Measurements from ENCODE around the gene FSTL4. TPM values are rescaled to one million over a fixed set of nuclear protein-coding genes. Genes with fewer than 3 reads are reported as not detected.

The FSTL4 gene
- total RNA-seq, 2 experiments from 2014 or later = 0.36 TPM; not detected in 1

- H3K4me3 Mint-ChIP-seq = no peak overlapping the region
- peaks cover 4% of the 10 kb centered on the region for H3K27me3 Mint-ChIP-seq
- ChIA-PET CTCF (interaction anchor here (1.9 kb wide), 1 partner anchor 17 kb away, joined by 11 read pairs; no protein-coding TSS in a partner anchor), POLR2A (no interaction called here)
- no peaks in the 10 kb centered on the region for H3K9me3 Mint-ChIP-seq
- no peak for DNase-seq
- H3K4me1 Mint-ChIP-seq (ENCODE audit: low read depth) = no peaks in the 10 kb centered on the region
- no peaks in the 10 kb centered on the region for H3K36me3 Mint-ChIP-seq
- intact Hi-C loops (cut with micrococcal nuclease) = no loop called here
- H3K27ac Mint-ChIP-seq = no peak overlapping the region
These were observed 172.5 kb downstream of the FSTL4 start for GRCh38 chr5:133439859-133440258.

DNA sequence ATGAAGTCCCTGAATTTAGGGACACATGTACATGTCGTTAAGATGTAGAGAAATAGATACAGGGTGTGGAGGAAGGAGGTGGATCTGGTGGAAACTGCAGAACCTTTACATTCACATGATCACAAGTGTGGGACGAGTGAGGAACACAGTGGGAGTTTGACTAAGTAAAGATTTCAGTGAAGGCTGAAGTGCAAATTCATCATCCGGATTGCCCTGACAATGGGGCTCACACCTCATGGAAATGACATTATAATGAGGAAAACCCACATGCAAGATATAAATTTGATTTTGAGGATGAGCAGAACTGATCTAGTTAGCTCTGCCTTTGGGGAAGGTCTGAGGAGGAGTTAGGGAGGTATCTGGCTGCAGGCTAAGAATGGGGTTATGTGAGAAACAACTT, 173.9 kb downstream of the FSTL4 start:
- CTCF ChIA-PET = interaction anchor here (1.9 kb wide), 1 partner anchor 15 kb away, joined by 11 read pairs; no protein-coding TSS in a partner anchor
- POLR2A ChIA-PET = no interaction called here
- DNase-seq = no peak
- H3K4me3 Mint-ChIP-seq = no peak overlapping the region
- peaks cover 4% of the 10 kb centered on the region for H3K27me3 Mint-ChIP-seq
- H3K4me1 Mint-ChIP-seq (ENCODE audit: low read depth) = no peaks in the 10 kb centered on the region
- H3K27ac Mint-ChIP-seq = no peak overlapping the region
- no peaks in the 10 kb centered on the region for H3K36me3 Mint-ChIP-seq
- intact Hi-C loops (cut with micrococcal nuclease) = no loop called here
- H3K9me3 Mint-ChIP-seq = no peaks in the 10 kb centered on the region

DNA sequence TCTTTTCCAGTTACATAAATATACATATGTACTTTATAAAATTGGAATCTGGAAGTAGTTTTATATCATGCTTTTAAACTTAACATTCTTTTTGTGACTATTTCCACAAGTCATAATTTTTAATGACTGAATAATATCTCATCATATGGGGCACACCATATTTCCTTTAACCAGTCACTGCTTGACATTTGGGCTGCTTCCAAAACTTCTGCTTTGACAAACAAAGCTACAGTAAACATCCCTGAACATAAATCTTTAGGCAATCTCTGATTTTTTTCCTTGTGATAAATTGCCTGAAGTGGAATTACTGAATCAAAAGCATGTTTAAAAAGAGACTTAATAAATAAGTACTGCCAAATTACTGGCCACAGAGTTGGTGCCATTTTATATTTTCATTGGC, 178.0 kb downstream of the FSTL4 start:
- H3K9me3 Mint-ChIP-seq = no peaks in the 10 kb centered on the region
- DNase-seq = no peak
- intact Hi-C loops (cut with micrococcal nuclease) = no loop called here
- H3K27ac Mint-ChIP-seq = no peak overlapping the region
- H3K4me3 Mint-ChIP-seq = no peak overlapping the region
- H3K27me3 Mint-ChIP-seq = peaks cover 5% of the 10 kb centered on the region
- no peaks in the 10 kb centered on the region for H3K4me1 Mint-ChIP-seq (ENCODE audit: low read depth)
- ChIA-PET CTCF (interaction anchor here (0.6 to 4.1 kb wide), 2 partner anchors 10 to 589 kb away, joined by 3 to 20 read pairs; no protein-coding TSS in a partner anchor), POLR2A (no interaction called here)
- H3K36me3 Mint-ChIP-seq = no peaks in the 10 kb centered on the region

DNA sequence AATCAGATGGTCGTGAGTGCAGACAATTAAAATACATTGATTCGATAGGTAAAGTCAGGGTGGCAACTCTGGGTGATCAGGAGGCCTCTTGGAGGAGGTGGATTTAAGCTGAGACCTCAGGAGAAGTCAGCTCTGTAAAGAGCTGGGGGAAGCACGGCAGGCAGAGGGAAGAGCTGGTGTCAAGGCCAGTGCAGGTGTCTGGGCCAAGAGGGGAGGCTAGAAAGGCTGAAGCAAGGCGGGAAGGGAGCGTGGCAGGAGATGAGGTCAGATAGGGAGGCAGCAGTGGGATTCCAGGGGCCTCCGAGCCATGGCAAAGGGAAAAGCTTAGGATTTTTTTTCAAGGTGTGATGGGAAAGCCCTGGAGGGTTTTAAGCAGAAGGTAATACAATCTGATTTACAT, 178.7 kb downstream of the FSTL4 start:
- no peak for DNase-seq
- peaks cover 4% of the 10 kb centered on the region for H3K27me3 Mint-ChIP-seq
- H3K36me3 Mint-ChIP-seq = no peaks in the 10 kb centered on the region
- H3K4me3 Mint-ChIP-seq = no peak overlapping the region
- H3K4me1 Mint-ChIP-seq (ENCODE audit: low read depth) = no peaks in the 10 kb centered on the region
- intact Hi-C loops (cut with micrococcal nuclease) = no loop called here
- H3K9me3 Mint-ChIP-seq = no peaks in the 10 kb centered on the region
- ChIA-PET POLR2A (no interaction called here), CTCF (interaction anchor here (0.6 to 4.1 kb wide), 2 partner anchors 10 to 588 kb away, joined by 3 to 20 read pairs; no protein-coding TSS in a partner anchor)
- H3K27ac Mint-ChIP-seq = no peak overlapping the region

- POLR2A ChIA-PET = no interaction called here
- Mint-ChIP-seq H3K36me3 (no peaks in the 10 kb centered on the region), H3K27ac (no peak overlapping the region), H3K9me3 (no peaks in the 10 kb centered on the region), H3K4me1 (ENCODE audit: low read depth) (no peaks in the 10 kb centered on the region), H3K27me3 (peaks cover 2% of the 10 kb centered on the region), H3K4me3 (no peak overlapping the region)
- no peak for DNase-seq
- CTCF ChIA-PET = interaction anchor here (4.1 kb wide), 1 partner anchor 9 kb away, joined by 20 read pairs; no protein-coding TSS in a partner anchor
- intact Hi-C loops (cut with micrococcal nuclease) = no loop called here
These were observed 179.3 kb downstream of the FSTL4 start for GRCh38 chr5:133432956-133433532.

- ChIA-PET CTCF (interaction anchor here (0.6 kb wide), 1 partner anchor 10 kb away, joined by 3 read pairs; no protein-coding TSS in a partner anchor), POLR2A (no interaction called here)
- no peak for DNase-seq
- Mint-ChIP-seq H3K4me3 (no peak overlapping the region), H3K27ac (no peak overlapping the region), H3K27me3 (peaks cover 2% of the 10 kb centered on the region), H3K36me3 (no peaks in the 10 kb centered on the region), H3K9me3 (no peaks in the 10 kb centered on the region), H3K4me1 (ENCODE audit: low read depth) (no peaks in the 10 kb centered on the region)
- intact Hi-C loops (cut with micrococcal nuclease) = no loop called here
These were observed 180.9 kb downstream of the FSTL4 start for GRCh38 chr5:133431326-133431865.

DNA sequence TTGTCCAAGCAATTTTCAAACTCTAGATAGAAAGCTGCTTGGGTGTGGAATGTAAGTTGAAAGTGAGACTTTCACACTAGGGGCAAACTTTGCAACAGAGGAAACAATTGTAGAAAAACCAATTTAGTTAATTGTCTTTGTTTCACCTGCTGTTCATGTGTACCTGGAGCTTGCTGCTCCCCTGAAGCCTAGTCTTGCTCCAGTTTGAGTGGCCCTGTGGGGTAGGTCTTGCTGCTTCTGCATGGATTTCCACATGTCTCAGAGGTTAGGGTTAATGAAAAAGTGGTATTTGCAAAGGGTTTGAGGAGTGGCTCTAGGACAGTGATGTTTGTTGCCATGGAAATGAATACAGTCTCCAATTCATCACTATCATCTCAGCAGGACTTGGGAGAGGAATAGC, 182.2 kb downstream of the FSTL4 start:
- intact Hi-C loops (cut with micrococcal nuclease) = no loop called here
- Mint-ChIP-seq H3K27ac (no peak overlapping the region), H3K4me1 (ENCODE audit: low read depth) (no peaks in the 10 kb centered on the region), H3K4me3 (no peak overlapping the region), H3K9me3 (no peaks in the 10 kb centered on the region), H3K27me3 (peaks cover 2% of the 10 kb centered on the region), H3K36me3 (no peaks in the 10 kb centered on the region)
- CTCF ChIA-PET = interaction anchor here (1.1 kb wide), 1 partner anchor 9 kb away, joined by 3 read pairs; no protein-coding TSS in a partner anchor
- POLR2A ChIA-PET = no interaction called here
- no peak for DNase-seq

GRCh38 chr5:133429046-133429445, 183.3 kb downstream of the FSTL4 start:
- Mint-ChIP-seq H3K36me3 (no peaks in the 10 kb centered on the region), H3K27ac (no peak overlapping the region), H3K27me3 (peaks cover 2% of the 10 kb centered on the region), H3K9me3 (no peaks in the 10 kb centered on the region), H3K4me3 (no peak overlapping the region), H3K4me1 (ENCODE audit: low read depth) (peaks cover 2% of the 10 kb centered on the region)
- intact Hi-C loops (cut with micrococcal nuclease) = no loop called here
- CTCF ChIA-PET = interaction anchor here (1.1 kb wide), 1 partner anchor 8 kb away, joined by 3 read pairs; no protein-coding TSS in a partner anchor
- no peak for DNase-seq
- POLR2A ChIA-PET = no interaction called here

- H3K4me3 Mint-ChIP-seq = no peak overlapping the region
- ChIA-PET CTCF (no interaction called here), POLR2A (no interaction called here)
- H3K27ac Mint-ChIP-seq = no peak overlapping the region
- H3K36me3 Mint-ChIP-seq = no peaks in the 10 kb centered on the region
- H3K27me3 Mint-ChIP-seq = peaks cover 2% of the 10 kb centered on the region
- no peak for DNase-seq
- H3K9me3 Mint-ChIP-seq = no peaks in the 10 kb centered on the region
- intact Hi-C loops (cut with micrococcal nuclease) = no loop called here
- peaks cover 10% of the 10 kb centered on the region for H3K4me1 Mint-ChIP-seq (ENCODE audit: low read depth)
These were observed 184.2 kb downstream of the FSTL4 start for GRCh38 chr5:133428072-133428660.

- POLR2A ChIA-PET = no interaction called here
- Mint-ChIP-seq H3K4me1 (ENCODE audit: low read depth) (peaks cover 10% of the 10 kb centered on the region), H3K9me3 (no peaks in the 10 kb centered on the region), H3K4me3 (no peak overlapping the region), H3K27ac (no peak overlapping the region), H3K36me3 (no peaks in the 10 kb centered on the region), H3K27me3 (peaks cover 4% of the 10 kb centered on the region)
- intact Hi-C loops (cut with micrococcal nuclease) = no loop called here
- CTCF ChIA-PET = interaction anchor here (0.6 kb wide), 1 partner anchor 566 kb away, joined by 3 read pairs; no protein-coding TSS in a partner anchor
- no peak for DNase-seq
These were observed 185.1 kb downstream of the FSTL4 start for GRCh38 chr5:133427121-133427777.

GRCh38 chr5:133426264-133426663, 186.1 kb downstream of the FSTL4 start:
- POLR2A ChIA-PET = no interaction called here
- Mint-ChIP-seq H3K27me3 (peaks cover 12% of the 10 kb centered on the region), H3K27ac (no peak overlapping the region), H3K4me3 (no peak overlapping the region), H3K9me3 (no peaks in the 10 kb centered on the region), H3K36me3 (no peaks in the 10 kb centered on the region), H3K4me1 (ENCODE audit: low read depth) (peaks cover 10% of the 10 kb centered on the region)
- intact Hi-C loops (cut with micrococcal nuclease) = no loop called here
- DNase-seq = no peak
- CTCF ChIA-PET = interaction anchor here (0.5 to 1.1 kb wide), 3 partner anchors 32 to 1464 kb away, joined by 3 read pairs; no protein-coding TSS in a partner anchor

- Mint-ChIP-seq H3K27me3 (peaks cover 13% of the 10 kb centered on the region), H3K36me3 (no peaks in the 10 kb centered on the region), H3K27ac (no peak overlapping the region), H3K4me3 (no peak overlapping the region), H3K4me1 (ENCODE audit: low read depth) (peaks cover 10% of the 10 kb centered on the region), H3K9me3 (no peaks in the 10 kb centered on the region)
- DNase-seq = no peak
- POLR2A ChIA-PET = no interaction called here
- CTCF ChIA-PET = interaction anchor here (0.7 to 2.8 kb wide), 4 partner anchors 32 to 520 kb away, joined by 3 to 16 read pairs (median 3); no protein-coding TSS in a partner anchor
- intact Hi-C loops (cut with micrococcal nuclease) = no loop called here
These were observed 186.6 kb downstream of the FSTL4 start for GRCh38 chr5:133425764-133426163.

All from activated CD4-positive, alpha-beta memory T cell treated with anti-CD3 and anti-CD28 coated beads for 36 hours (primary cell).